Lower leg skin (tissue), 4 donors: ENCODE results near the gene RORC. TPM values are rescaled to one million over a fixed set of nuclear protein-coding genes. Genes with fewer than 3 reads are reported as not detected.
A peak's percentile ranks its signal among the peaks of the same experiment; 100 is the strongest.

Experiments
- DNase-seq, 2 donors: peaks; one replicate each; pipeline ENCODE4 v3.0.0-alpha.2; 2019; ENCODE audit warnings: low spot score in 2 of 2
- H3K4me3 ChIP-seq: fragments of 200-600 bp; sonication (generic); 2 replicates; pipeline ENCODE4 v1.5.1; 2017; ENCODE audit warnings: mild to moderate bottlenecking, low read depth; ENCODE audit not compliant: poor library complexity, severe bottlenecking
- POLR2A ChIP-seq, 2 donors: fragments of 450-650 bp; IDR thresholded peaks; one replicate each; pipeline ENCODE4 v1.6.1; 2016 to 2017; ENCODE audit warnings: antibody characterized with exemption in 2 of 2, mild to moderate bottlenecking in 1 of 2, moderate library complexity in 1 of 2
- WGBS, 2 donors: methylation state at CpG; one replicate each; pipeline ENCODE4 v1.1.5; 2018; 5-methylcytosine and 5-hydroxymethylcytosine counted together
- intact Hi-C: fragments of 100-400 bp; cut with DNase I; formaldehyde crosslinking; loops from one replicate; pipeline ENCODE4 v1.15.0; 2023; ENCODE audit warnings: low total_unique reads
- total RNA-seq, 4 donors: library from RNA; depleted of rRNA; stranded (reverse); fragments of >200 nt; gene quantifications; one replicate each; pipeline ENCODE4 v1.1.0, GENCODE V29; 2016
- TF ChIP-seq, protein P1 (sequence below), 3 donors: fragments of 450-650 bp; IDR thresholded peaks; one replicate each; pipeline ENCODE4 v1.5.1; 2016; ENCODE audit warnings: antibody characterized with exemption in 3 of 3, mild to moderate bottlenecking in 3 of 3, moderate library complexity in 2 of 3

Gene RORC
- total RNA-seq, 4 donors from 2014 or later: 33.6 to 83.2 (median 58.2) TPM

DNA sequence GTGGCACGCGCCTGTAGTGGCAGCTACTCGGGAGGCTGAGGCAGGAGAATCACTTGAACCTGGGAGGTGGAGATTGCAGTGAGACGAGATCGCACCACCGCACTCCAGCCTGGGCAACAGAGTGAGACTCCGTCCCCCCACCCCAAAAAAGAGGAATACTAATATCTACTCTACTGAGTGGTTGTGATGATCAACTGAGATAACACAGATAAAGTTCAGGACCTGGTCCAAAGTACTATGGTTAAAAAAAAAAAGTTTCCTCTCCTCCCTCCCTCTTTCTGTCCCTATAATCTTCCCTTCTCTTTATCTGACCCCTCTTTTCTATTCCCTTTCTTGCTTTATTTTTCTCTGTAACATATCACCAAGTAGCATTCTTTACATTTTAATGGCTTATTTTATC, 4.0 kb upstream of the RORC start:
- TF ChIP-seq, protein P1, sequence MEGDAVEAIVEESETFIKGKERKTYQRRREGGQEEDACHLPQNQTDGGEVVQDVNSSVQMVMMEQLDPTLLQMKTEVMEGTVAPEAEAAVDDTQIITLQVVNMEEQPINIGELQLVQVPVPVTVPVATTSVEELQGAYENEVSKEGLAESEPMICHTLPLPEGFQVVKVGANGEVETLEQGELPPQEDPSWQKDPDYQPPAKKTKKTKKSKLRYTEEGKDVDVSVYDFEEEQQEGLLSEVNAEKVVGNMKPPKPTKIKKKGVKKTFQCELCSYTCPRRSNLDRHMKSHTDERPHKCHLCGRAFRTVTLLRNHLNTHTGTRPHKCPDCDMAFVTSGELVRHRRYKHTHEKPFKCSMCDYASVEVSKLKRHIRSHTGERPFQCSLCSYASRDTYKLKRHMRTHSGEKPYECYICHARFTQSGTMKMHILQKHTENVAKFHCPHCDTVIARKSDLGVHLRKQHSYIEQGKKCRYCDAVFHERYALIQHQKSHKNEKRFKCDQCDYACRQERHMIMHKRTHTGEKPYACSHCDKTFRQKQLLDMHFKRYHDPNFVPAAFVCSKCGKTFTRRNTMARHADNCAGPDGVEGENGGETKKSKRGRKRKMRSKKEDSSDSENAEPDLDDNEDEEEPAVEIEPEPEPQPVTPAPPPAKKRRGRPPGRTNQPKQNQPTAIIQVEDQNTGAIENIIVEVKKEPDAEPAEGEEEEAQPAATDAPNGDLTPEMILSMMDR (IDR thresholded peaks at IDR 0.05): no peak
- TF ChIP-seq POLR2A (IDR thresholded peaks at IDR 0.05): no peak
- DNase-seq: no peak
- H3K4me3 ChIP-seq: no peak overlapping the region
- intact Hi-C loops: loop anchor here (10.0 kb wide), 1 partner anchor 301 kb away; no protein-coding TSS in a partner anchor
- WGBS, 2 donors: 94 to 96% methylated on average over 7 of the region's 7 CpGs

DNA sequence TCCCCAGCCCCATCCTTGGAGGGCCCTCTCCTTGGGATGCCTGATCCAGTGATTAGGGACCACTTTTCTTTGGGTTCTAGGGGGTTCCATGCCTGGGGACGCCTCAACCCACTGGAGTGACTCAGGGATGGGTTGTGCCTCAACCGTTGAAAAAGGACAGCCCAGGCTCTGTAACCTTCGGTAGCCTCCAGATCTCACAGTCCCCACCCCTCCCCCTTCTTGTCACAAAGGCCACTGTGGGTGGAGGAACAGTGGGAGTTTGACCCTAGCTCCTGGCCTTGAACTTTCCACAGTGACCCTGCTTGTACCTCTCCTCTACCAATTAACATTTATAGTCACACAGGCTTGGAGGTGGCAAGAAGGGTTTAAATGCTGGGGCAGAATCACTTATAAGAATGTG, 2.6 kb upstream of the RORC start:
- no peak for DNase-seq
- TF ChIP-seq, protein P1 (IDR thresholded peaks at IDR 0.05): no peak
- TF ChIP-seq POLR2A (IDR thresholded peaks at IDR 0.05): no peak
- H3K4me3 ChIP-seq: no peak overlapping the region
- WGBS, 2 donors: 74 to 84% methylated on average over 2 to 3 of the region's 3 CpGs
- intact Hi-C loops: loop anchor here (10.0 kb wide), 1 partner anchor 299 kb away; no protein-coding TSS in a partner anchor

DNA sequence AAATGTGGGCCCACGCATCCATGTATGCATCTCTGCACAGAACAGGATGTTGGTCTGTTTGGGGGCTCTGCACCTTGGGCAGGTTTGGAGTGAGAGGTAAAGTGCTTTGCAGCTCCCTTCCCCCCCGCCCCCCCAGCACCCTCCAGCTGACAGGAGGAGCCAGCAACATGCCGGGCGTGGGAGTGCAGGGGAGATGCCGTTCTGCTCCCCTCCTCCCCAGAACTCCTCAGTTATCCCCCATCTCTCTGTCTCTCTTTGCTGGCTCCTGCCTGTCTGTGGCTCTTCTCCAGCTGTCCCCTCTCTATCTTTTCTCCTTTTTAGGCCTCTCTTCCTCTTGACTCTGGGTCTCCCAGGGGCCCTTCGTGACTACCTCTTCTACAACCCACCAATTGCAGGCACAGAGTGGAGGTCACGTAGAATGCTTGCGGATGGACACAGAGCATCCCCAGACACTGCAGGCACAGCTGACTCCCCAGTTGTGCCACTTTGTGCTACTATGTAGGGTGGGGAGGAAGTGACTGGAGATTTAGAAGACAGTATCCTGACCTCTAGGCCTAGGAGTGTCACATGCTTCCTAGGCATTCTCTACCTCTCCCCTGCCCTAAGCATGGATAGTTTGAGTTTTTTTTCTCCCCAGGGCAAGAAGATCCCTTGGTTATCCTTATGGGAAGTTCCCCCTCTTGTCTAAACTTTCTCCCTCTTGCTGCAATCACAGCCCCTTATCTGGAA, 1.7 kb upstream of the RORC start:
- WGBS, 2 donors: 73 to 82% methylated on average over 8 of the region's 8 CpGs
- intact Hi-C loops: loop anchor here (10.0 kb wide), 1 partner anchor 299 kb away; no protein-coding TSS in a partner anchor
- no peak overlapping the region for H3K4me3 ChIP-seq
- no peak for TF ChIP-seq POLR2A (IDR thresholded peaks at IDR 0.05)
- TF ChIP-seq, protein P1 (IDR thresholded peaks at IDR 0.05): no peak
- no peak for DNase-seq

DNA sequence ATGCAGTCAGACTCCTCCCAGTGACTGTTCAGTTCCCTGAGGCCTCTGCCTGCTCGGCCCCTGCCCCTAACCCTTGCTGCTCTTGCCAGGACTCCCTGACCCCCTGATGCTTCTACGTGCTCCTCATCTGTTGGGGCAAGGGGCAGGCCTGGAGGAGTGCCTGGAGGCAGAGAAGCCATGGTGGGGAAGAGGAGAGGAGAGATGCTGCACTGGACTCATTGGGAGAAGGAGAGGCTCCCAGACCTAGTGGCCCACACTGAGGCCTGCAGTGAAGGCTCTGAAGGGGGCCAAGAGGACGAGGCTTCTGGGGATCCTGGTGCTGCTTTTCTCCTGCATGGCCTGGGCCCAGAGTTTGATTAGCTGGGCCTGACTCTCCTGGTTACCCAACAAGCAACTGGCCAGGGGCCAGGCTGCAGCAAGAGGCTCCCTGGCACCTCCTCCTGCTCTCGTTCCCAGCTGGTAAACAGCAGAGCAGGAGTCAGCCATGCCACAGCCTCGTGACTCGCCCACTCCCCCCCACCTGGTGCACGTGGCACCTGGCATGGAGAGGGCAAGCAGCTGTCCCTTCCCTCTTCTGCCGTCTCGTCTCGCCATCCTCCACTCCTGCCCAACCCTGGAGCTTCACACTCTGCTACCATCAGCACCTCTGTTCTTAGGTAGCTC, 847 bp upstream of the RORC start:
- TF ChIP-seq, protein P1 (IDR thresholded peaks at IDR 0.05): no peak
- no peak for TF ChIP-seq POLR2A (IDR thresholded peaks at IDR 0.05)
- intact Hi-C loops: loop anchor here (10.0 kb wide), 1 partner anchor 298 kb away; no protein-coding TSS in a partner anchor
- H3K4me3 ChIP-seq: no peak overlapping the region
- peak; percentile 73 to 94 for DNase-seq
- 32 to 36% methylated on average over 10 of the region's 10 CpGs for WGBS, 2 donors

DNA sequence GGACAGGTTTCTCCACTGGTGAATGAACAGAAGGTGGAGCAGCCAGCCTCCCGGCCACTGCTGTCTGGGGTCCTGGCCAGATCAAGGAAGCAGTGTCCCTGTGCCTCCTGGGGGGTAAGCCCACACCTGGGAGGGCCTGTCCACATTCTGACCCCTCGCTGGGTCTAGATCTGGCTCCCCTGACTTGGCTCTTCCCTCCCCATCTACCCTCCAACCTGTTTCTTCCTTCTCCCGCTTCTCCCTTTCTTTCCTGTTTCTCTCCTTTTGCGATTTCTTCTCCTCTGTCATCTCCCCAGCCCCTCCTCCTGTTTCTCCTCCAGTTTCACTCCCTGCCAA, 378 bp downstream of the RORC start:
- peak overlapping the region; percentile 22 for H3K4me3 ChIP-seq
- no peak for DNase-seq
- no peak for TF ChIP-seq POLR2A (IDR thresholded peaks at IDR 0.05)
- TF ChIP-seq, protein P1 (IDR thresholded peaks at IDR 0.05): no peak
- intact Hi-C loops: loop anchor here (10.0 kb wide), 1 partner anchor 296 kb away; no protein-coding TSS in a partner anchor
- WGBS, 2 donors: 36 to 57% methylated on average over 4 of the region's 4 CpGs
